ENCODE results near the gene DNAJA3.
"Not testable (repeated sequence)": the region's sequence is repeated elsewhere in the genome, so short reads cannot be mapped to it uniquely, and the experiment has no call there.

The DNAJA3 gene

DNA sequence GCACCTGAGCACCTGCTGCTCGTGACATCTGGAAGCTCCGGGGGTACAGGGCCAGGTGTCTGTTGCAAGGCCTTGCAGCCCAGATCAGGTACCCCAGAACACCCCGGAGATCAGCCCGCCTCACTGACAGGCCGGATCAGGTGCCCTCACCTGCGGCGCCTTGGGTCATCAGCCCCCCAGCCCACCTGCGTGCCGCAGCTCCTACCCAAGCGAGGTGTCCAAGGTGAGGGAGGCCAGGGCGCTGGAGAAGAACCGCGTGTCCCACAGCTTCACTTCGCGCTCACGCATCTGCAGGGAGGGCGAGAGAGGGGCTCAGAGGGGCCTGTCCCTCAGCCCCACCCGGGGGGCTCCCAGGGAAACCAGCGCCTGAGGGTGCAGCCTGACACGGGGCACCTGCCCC lies 37.9 kb upstream of the DNAJA3 start:
- no peak for DNase-seq (ENCODE audit: low read depth in 3 of 3)

DNA sequence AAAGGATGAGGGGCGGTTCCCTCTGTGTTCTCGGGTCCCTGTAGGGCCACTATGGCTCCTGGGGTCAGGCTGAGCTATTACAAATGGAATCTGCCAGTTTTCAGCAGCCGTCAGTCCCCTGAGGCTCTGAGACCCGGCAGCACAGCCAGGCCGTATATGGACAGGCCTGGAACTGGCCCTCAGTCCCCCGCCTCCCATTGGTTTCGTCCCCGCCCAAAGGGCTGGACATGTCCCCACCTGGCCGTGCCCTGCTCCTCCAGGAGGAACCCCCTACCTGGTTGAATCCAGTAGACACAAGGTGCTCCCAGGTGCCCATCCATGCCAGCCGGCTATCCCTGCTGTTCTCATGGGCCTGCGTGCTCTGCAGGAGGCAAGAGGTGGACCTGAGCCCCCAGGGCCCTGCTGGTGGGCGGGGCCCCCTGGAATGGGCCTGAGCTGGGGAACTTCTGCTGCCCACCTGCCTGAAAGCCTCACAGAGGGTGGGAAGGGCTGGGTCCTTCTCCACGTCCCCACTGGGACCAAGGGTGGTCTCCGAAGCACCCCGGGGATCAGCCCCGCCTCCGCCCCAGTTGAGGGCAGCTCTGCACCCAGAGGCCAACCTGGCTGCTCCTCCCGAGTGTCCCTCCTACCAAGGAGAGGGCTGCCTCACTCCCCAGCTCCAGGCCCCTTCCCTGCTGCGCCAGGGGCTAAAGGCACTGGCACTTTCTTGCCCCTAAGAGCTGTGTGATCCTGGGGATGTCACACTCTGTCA lies 37.2 kb upstream of the DNAJA3 start:
- DNase-seq (ENCODE audit: low read depth in 3 of 3) = no peak

DNA sequence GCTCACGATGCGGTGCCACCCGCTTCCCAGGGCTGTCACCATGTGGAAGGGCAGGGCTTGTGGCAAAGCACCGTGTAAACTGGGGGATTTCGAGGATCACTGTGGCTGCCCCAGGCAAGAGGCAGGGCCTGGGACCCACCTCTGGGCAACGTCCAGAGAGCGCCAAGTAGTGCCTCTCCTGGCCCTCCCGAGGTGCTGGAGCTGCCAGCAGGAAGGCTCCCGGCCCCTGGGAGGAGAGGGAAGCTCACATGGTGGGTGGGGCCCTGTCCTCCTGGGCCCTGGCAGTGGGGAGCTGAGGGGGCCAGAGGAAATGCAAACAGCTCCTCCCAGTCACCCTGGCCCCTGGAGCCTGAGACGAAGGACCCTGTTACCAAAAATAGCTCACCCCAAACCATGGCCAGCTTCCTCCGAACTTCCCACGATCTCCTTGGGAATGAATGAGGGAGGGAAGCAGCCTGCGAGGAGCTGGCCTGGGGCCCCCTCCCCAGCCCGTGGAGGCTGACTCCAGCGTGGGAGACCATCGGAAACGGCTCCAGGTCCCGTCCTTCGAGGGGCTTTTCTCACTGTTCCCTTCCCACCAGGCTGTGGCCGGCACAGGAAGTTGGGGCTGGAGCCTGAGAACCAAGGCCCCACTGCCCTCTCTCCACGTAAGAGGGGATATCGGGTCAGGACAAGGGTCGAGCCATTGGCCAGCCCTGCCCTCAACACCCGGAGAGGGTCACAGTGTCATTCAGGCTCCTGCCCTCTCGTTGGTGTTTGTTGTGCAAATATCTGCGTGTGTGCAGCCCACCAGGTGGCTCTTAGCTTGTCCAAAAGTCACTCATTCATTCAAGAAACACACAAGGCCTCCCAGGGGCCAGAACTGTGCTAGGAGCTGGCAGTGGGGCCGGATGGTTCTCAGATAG lies 36.4 kb upstream of the DNAJA3 start:
- no peak for DNase-seq (ENCODE audit: low read depth in 3 of 3)

DNA sequence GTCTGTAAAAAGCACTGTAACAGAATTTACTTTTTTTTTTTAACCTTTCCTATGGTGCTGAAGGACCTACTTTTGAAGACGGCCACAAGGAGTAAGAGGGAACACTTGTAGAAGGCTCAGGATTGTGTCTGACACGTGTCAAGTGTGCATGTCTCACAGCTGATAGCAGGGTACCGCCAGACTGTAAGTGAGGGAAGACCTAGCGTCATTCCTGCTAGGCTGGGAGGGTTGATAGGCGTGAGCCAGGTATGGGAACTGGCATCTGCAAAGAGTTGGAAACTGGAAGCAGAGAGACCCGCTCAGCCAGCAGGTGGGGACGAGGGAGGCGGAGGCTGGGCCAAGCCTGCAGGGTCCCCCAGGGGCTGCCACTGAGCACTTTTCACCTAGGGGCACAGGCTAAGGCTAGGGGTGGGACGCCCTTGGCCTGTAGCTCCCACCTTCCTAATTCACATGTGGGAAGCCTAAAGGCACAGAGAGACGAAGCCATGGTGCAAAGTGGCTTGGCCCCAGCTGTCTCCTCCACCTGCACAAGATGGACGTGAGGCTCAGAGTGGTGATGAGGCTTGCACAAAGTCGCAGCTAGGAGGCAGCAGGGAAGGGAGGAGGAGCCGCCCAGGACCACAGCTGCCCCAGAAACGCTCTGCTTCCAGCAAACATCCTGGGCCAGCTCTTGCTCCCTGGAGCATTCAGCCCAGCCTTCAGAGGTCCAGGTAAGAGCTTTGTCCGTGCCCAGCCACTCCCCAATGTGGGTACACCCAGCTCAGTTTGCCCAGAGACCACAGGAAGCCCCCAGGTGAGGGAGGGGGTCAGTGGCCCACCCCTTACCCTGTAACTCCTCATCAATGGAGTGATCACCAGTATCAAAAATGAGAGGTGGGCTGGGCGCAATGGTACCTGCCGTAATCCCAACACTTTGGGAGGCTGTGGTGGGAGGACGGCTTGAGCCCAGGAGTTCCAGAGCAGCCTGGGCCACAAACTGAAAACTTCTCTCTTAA lies 35.1 kb upstream of the DNAJA3 start:
- DNase-seq (ENCODE audit: low read depth in 3 of 3) = no peak

DNA sequence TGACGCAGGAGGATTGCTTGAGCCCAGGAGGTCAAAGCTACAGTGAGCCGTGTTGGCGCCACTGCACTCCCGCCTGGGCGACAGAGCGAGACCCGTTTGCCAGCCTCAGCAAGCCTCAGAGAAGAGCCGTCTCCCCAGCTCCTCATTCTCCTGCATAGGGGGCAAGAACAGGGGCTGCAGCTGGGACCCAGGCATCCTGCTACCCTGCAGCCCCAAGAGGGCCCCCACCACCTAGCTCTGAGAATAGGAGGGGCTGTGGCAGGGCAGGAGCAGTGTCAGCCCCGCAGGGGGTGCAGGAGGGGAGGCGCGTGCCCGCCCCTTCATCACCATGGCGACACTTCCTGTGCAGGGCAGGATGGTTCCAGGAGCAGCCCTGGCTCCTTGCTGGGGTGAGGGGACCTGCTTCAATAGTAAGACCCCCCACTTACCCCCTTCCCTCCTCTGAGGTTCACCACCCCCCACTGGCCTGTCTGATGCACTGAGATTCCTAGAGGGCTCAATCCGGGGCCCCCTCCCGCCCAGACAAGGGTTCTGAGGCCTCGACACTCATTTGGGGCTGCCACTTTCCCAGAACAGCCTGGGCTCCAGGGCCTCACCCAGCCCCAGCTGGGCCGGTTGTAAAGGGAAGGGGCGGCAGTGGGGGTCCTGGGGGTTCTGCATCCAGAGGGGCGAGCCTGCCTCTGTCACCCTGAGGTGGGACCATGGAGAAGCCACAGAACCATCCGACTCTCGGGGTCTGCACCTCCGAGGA lies 33.9 kb upstream of the DNAJA3 start:
- no peak for DNase-seq (ENCODE audit: low read depth in 3 of 3)

DNA sequence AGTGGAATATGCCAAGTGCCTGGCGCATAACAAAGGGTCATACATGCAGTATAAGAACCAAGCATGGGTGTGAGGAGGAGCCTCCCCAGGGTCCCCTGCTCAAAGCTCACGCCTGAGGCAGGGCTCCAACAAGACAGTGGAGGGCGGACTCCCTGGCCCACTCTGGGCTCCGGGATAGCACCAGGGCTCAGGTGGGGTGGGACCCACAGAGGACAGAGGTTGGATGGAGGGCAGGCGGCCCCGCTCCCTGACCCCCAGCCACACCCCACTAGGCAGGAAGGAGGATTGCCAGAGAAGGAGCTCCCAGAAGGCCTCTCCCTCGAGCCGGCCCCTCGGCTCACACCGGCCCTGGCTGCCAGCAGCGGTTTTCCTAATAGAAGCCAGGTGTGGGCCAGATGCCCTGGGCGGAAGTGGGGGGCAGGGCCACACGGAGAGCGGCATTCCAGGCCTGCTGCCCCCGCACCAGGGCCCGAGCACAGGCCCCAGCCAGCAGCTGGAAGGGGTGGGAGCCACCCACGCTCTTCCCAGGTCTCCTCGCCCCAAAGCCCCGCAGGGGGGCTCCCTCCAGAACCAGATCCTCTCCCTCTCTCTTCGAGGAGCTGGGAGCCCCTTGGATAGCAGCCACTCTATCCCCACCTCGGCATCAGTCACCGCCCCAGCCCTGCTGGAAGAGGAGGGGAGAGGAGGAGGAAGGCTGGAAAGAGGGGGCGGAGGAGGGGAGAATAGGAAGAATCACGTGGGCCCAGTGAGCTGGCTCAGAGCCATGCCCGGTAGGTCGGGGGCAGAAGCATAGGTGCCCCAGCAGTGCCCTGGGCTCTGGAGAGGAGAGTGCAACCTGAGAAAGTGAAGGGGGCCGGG lies 33.1 kb upstream of the DNAJA3 start:
- DNase-seq (ENCODE audit: low read depth in 3 of 3) = no peak

DNA sequence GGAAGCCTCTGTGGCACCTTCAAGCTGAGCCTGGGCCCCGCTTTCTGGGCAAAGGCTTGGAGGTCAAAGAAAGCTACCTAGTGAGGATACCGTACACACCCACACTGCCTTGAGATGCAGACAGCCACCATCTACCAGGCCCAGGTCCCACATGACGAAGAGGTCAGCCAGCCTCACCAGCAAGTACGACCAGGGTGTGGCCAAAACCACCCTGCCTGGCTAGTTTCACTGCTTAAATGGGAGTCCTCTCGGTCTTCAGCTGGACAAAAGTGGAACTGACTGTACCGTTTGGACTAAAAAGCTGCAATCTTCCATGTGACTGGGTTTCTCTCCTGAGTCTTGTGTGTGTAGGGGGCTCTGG lies 32.4 kb upstream of the DNAJA3 start:
- DNase-seq (ENCODE audit: low read depth in 3 of 3) = no peak

DNA sequence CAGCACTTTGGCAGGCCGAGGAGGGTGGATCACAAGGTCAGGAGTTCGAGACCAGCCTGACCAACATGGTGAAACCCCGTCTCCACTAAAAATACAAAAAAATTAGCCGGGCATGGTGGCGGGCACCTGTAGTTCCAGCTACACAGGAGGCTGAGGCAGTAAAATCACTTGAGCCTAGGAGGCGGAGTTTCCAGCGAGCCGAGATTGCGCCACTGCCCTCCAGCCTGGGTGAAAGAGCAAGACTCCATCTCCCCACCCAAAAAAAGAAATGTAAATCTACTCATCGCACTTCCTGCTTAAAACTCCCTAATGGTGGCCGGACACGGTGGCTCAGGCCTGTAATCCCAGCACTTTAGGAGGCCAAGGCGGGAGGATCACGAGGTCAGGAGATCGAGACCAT lies 31.8 kb upstream of the DNAJA3 start:
- DNase-seq (ENCODE audit: low read depth in 3 of 3) = not testable (repeated sequence)

DNA sequence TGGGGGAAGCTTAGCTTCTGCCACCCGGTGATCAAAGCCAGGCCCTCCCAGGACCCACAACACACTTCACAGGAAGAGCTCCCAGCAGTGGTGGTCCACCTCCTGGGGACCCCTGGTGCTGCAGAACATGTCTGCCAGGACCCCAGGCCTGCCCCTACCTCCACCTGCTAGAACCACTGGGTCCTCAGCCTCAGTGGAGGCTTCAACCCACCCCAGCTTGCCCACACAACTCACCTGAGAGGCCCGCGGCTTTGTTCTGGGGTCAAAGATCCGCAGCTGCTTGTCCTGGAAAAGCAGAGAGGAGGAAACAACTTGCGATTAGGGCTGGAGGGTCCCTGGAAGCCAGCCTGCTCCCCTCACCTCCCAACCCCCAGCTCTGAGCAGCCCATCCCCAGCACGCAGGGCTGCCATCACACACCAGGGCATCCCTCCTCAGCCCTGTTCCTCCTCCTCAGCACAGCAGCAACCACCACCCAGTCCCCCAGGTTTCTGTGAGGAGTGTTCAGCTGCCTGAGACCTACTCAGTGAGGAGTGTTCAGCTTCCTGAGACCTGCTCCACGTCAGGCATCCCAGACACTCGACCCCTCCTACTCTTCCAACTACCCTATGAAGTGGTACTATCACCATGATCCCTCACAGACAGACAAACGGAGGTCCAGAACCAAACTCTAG lies 30.5 kb upstream of the DNAJA3 start:
- no peak for DNase-seq (ENCODE audit: low read depth in 3 of 3)

DNA sequence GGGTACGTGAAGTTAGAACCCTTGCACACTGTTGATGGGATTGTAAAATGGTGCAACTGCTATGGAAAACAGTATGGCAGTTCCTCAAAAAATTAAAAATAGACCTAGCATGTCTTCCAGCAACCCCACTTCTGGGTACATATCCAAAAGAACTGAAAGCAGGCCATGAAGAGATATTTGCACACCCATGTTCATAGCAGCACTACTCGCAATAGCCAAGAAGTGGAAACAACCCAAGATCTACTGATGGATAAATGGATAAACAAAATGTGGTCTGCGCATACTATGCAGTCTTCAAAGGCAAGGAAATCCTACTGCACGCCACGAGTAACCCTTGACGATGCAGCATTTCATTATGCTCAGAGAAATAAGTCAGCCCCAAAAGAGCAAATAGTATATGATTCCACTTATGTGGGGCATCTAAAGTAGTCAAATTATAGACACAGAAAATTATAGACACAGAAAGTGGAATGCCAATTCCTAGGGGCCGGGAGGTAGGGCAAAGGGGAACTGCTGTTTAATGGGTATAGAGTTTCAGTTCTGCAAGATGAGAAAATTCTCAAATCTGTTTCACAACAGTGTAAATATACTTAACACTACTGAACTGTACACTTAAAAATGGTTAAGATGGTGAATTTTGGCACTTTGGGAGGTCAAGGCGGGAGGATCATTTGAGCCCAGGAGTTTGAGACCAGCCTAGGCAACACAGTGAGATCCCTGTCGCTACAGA lies 26.5 kb upstream of the DNAJA3 start:
- DNase-seq (ENCODE audit: low read depth in 3 of 3) = no peak

DNA sequence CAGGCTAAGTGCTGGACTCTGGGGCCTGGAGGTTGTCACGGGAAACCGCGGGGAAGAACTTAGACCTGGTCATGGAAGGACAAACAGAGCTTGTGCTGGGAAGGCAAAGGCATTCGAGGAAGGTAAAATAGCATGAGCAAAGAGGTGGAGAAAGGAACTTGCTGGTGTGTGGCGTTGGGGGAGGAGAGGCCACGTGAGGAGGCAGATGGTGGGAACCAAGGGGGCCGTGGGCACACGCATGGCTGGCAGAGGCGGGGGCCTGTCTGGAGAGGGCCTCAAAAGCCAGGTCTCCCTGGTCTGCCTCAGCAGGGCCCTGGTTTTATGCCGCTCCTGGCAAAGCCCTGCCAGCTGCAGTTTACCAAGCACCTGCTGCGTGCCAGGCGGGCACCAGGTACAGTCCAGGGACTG lies 24.6 kb upstream of the DNAJA3 start:
- DNase-seq (ENCODE audit: low read depth in 3 of 3) = no peak

DNA sequence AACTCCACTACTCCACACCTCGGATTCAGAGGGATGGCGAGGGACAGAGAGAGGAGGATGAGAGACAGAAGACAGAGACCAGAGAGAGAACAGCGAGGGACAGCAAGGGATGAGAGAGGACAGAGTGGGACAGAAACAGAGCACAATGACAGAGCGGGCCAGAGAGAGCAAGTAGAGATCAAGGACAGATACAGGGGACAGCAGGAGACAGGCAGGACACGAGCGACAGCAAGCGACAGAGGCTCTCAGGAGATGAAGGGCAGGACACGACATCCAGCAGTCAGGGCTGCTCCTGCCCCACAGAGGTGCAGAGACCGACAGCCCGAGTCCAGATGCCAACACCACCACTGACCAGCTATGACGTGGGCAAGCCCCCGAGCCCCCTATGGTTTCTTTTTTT lies 24.2 kb upstream of the DNAJA3 start:
- no peak for DNase-seq (ENCODE audit: low read depth in 3 of 3)

DNA sequence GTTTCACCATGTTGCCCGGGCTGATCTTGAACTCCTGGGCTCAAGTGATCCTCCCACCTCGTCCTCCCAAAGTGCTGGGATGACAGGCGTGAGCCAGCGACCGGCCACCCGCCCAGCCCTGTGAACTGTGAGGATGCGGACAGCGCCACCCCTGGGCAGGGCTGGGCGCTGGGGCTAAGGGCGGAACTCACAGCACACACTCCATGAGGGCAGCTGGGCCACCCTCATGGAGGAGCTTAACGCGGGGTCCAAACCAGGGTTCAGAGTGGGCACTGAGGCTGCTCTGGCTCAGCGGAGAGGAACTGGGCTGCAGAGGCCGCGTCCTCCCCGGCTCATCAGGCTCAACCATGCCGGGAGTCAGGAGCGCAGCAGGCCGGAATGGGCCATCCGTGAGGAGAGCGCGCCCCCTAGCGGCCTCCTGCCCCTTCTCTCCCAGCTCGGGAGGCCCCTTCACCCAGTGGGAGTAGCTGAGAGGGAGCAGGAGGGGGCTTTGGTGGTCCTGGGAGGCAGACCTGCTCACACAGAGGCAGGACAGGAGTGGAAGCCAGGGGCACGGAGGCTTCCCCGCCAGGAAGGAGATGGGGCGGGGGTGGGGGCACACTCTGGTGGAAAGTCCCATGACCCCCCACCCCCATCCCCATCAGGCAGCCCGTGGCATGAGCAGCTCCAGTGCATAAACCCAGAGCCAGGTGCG lies 23.1 kb upstream of the DNAJA3 start:
- peak; percentile 29 to 54 (median 44) for DNase-seq (ENCODE audit: low read depth in 3 of 3)

DNA sequence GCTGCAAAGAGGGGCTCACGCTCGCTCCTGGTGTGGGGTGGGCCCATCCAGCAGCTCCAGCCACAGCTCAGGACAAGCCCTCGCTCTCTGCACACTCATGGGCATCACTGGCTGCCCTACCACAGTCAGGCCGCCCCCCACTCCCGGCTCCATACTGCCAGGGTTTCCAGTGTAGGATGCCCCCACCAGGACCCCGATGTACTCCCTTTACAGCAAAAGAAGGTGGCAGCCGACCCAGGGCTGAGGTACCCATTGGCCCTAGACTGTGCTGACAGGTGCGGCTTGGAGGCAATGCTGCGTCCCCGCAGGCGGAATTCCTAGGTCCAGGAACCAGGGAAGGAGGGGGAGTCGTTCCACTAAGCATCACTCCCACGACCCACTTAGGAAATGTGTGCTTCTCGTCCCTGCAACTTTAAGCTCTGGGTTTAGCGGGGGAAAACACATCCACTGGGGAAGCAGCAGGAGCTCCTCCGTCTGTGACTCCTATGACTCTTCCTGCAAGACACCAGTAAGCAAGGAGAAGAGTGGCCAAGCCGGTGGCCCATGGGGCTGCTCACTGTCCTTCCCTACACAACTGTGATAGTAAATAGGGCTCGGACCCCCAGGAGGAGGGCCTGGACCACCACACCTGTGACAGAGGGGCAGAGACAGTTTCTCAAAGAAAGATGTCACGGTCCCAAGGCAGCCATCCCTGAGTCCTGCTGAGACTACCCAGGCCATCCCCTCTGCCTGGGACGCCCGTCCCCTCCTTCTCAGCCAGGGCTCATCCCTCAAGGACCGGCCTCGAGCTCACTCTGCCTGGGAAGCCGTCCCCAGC lies 22.3 kb upstream of the DNAJA3 start:
- DNase-seq (ENCODE audit: low read depth in 3 of 3) = no peak

DNA sequence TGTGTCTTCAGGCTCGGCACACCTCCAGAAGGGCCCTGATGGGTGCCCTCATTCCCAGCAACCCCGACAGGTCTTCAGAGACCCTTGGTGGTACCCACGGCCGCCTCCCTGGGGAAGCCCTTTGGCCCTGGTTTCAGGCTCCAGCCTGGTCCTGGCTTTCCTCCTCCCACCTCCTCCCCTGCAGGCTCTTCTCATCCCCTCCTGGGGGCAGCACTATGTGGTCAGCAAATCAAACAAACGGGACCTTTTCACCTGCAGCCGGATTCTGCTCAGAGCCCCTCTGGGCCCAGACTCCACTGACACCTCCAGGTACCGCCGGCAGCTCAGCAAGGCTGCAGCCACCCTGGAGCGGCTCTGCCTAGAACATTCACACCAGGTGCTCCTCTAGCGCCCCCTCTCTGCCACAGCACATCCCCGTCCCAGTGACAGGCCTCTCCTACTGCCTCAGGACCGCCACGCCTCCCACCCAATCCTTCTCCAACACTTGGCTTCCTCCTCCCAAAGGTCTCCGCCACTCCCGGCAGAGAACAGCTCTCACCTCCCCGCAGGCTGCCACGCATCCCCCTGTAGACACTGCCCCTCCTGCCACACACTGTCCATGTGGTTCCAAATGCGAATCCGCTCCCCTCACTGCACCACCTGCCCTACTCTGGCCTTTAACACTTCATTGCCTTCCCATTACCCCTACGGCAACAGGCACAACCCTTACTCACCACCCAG lies 21.3 kb upstream of the DNAJA3 start:
- no peak for DNase-seq (ENCODE audit: low read depth in 3 of 3)

DNA sequence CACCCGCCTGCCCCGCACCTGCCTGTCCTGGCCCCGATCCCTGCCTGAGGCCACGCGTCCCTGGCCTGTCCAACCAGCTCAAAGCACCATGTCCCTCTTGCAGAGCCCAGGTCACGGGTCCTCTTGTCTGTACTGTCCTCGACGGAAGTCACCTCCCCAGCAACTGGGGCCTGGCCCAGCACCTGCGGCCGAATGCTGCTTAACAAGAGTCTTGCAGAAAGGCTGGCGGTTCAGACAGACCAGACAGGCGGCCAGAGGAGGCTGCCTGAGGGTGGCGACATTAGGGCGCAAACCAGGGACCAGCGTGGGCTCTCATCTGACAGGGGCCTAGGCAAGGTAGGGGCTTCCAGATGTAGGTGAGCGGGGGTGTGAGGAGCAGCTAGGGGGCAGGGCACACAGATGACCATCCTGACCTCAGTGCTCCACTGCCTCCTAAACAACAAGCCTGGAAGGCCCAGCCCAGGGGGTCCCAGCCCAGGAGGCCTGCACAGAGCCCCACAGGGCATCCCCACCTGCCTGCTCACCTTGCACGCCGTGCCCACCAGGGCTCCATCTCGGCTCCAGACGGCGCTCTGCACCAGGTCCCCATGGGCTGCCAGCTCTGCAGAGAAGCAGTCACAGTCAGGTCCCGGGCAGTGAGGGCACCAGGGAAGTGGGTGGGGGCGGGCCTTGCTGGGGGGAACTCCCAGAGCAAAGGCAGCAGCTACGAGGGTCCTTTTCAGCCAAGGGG lies 20.5 kb upstream of the DNAJA3 start:
- no peak for DNase-seq (ENCODE audit: low read depth in 3 of 3)

All from stimulated activated CD4-positive, alpha-beta T cell treated with anti-CD3 and anti-CD28 coated beads, TNF-alpha, amount 100 ng/mL, for 4 hours (primary cell).